Activated B cell treated with CpG ODN at 0.5 μM for 24 hours (primary cell): ENCODE data around the gene SLC39A8. TPM values are rescaled to one million over a fixed set of nuclear protein-coding genes. Genes with fewer than 3 reads are reported as not detected.

Experiments
- ATAC-seq: fragments of 200-7000 bp; cut with Tn5 transposase; one replicate; pipeline ENCODE4 v1.10.0; 2021; ENCODE audit warnings: low read depth, mild to moderate bottlenecking, moderate library complexity
- CTCF ChIA-PET: fragments of 350-600 bp; sonication (Branson Sonifier 250); formaldehyde crosslinking; loops from one replicate; lab custom pipeline; 2021; ENCODE audit warnings: antibody characterized with exemption; lab: Charles Lee
- POLR2A ChIA-PET: fragments of 350-600 bp; sonication (Branson Sonifier 250); formaldehyde crosslinking; loops from one replicate; lab custom pipeline; 2021; ENCODE audit warnings: antibody characterized with exemption; lab: Charles Lee
- DNase-seq: peaks from one replicate; pipeline ENCODE4 v3.0.0; 2022
- H3K27ac Mint-ChIP-seq: one replicate; pipeline ENCODE4 v1.8.0; 2020; ENCODE audit warnings: mixed read lengths
- H3K27me3 Mint-ChIP-seq: one replicate; pipeline ENCODE4 v1.8.0; 2021; ENCODE audit warnings: mixed read lengths
- H3K36me3 Mint-ChIP-seq: one replicate; pipeline ENCODE4 v1.8.0; 2021; ENCODE audit warnings: low read depth, mixed read lengths
- H3K4me1 Mint-ChIP-seq: one replicate; pipeline ENCODE4 v1.8.0; 2021; ENCODE audit warnings: mixed read lengths
- H3K4me3 Mint-ChIP-seq: one replicate; pipeline ENCODE4 v1.8.0; 2020; ENCODE audit warnings: mild to moderate bottlenecking, mixed read lengths
- H3K9me3 Mint-ChIP-seq: one replicate; pipeline ENCODE4 v1.8.0; 2020; ENCODE audit warnings: mixed read lengths
- intact Hi-C: fragments of 100-400 bp; cut with micrococcal nuclease; formaldehyde crosslinking; loops from one replicate; pipeline ENCODE4 v1.15.1; 2024
- total RNA-seq: library from RNA; stranded (reverse); gene quantifications from 2 replicates; pipeline ENCODE4 v1.2.3, GENCODE V29; 2022
- TF ChIP-seq, protein P1 (sequence below): fragments of 200-600 bp; IDR thresholded peaks from one replicate; pipeline ENCODE4 v1.8.0; 2022; ENCODE audit warnings: antibody characterized with exemption, mild to moderate bottlenecking

The SLC39A8 gene
- total RNA-seq, 1 donor from 2014 or later: 17.9 TPM

DNA sequence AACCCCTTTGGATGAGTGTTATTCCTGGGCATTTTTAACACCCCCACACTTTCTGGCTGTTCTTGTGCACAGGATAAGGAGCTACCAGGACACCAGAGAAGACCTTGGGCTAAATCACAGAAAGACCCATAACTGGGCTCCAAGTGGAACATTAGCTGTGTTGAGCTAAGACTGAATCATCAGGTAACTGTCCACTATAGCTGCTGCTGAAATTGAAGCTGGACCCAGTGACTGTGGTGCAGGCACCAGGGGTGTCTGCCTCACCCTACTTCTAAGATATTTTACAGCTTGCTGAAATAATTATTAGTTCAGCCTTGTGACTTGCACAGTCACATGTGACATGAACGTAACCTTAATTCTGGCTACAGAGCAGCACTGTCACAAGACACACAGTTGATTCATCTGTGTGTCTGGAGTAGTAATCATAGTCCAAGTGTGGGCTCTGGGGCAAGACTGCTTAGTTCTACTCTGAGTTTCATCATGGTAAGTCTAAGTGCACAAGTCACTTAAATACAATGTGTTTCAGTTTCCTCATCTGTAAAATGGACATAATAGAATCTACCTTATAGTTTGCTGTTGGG lies 127.4 kb downstream of the SLC39A8 start:
- H3K4me1 Mint-ChIP-seq: no peaks in the 10 kb centered on the region
- CTCF ChIA-PET: no interaction called here
- no peaks in the 10 kb centered on the region for H3K9me3 Mint-ChIP-seq
- DNase-seq: no peak
- TF ChIP-seq, protein P1, sequence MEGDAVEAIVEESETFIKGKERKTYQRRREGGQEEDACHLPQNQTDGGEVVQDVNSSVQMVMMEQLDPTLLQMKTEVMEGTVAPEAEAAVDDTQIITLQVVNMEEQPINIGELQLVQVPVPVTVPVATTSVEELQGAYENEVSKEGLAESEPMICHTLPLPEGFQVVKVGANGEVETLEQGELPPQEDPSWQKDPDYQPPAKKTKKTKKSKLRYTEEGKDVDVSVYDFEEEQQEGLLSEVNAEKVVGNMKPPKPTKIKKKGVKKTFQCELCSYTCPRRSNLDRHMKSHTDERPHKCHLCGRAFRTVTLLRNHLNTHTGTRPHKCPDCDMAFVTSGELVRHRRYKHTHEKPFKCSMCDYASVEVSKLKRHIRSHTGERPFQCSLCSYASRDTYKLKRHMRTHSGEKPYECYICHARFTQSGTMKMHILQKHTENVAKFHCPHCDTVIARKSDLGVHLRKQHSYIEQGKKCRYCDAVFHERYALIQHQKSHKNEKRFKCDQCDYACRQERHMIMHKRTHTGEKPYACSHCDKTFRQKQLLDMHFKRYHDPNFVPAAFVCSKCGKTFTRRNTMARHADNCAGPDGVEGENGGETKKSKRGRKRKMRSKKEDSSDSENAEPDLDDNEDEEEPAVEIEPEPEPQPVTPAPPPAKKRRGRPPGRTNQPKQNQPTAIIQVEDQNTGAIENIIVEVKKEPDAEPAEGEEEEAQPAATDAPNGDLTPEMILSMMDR: no peak
- no peak for ATAC-seq
- peaks cover 10% of the 10 kb centered on the region for H3K27me3 Mint-ChIP-seq
- no peaks in the 10 kb centered on the region for H3K36me3 Mint-ChIP-seq
- POLR2A ChIA-PET: no interaction called here
- no peak overlapping the region for H3K4me3 Mint-ChIP-seq
- intact Hi-C loops: no loop called here
- H3K27ac Mint-ChIP-seq: no peak overlapping the region

DNA sequence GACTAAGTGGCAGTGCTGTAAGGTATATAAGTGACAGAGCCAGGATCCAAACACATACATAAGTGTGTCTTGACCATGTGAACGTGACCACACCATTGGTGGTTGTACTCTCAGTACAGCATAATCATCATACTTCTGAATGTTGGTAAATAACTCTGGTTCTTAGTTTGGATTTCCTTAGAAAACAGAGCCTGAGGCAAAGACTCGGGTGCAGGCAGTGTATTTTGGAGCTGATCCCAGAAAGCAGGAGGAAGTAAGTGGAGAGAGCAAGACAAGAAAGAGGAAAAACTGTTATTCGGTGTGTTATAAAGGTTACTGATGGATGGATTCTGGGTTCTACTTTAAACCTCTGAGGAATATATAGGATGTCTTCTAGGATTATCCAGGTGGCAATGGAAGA lies 127.9 kb downstream of the SLC39A8 start:
- peaks cover 10% of the 10 kb centered on the region for H3K27me3 Mint-ChIP-seq
- CTCF ChIA-PET: no interaction called here
- intact Hi-C loops: no loop called here

DNA sequence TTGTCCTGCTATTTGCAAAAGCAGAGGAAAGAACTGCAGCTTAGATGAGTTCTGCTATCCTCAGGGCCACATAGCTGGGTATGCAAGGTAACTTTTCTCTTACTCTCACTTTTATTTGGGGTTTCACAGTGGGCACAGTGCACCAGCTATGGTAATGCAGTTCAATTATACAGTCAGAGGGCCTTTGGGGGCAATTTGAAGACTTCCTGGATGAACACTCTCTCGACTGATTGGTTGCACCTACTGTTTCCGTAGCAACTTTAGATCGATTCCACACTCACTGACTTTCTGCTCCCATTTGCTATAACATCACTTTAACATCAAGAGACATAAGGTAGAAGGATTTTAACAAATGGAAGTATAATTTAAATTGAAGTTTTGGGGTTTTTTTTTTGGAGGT lies 128.6 kb downstream of the SLC39A8 start:
- Mint-ChIP-seq H3K4me3 (no peak overlapping the region), H3K27me3 (peaks cover 10% of the 10 kb centered on the region), H3K4me1 (no peaks in the 10 kb centered on the region), H3K36me3 (no peaks in the 10 kb centered on the region), H3K9me3 (no peaks in the 10 kb centered on the region), H3K27ac (no peak overlapping the region)
- ChIA-PET CTCF (no interaction called here), POLR2A (no interaction called here)
- TF ChIP-seq, protein P1: no peak
- DNase-seq (no peak), ATAC-seq (no peak)
- intact Hi-C loops: no loop called here

More for the DNA sequence above, 127.9 kb downstream of the SLC39A8 start:
- ATAC-seq: no peak
- DNase-seq: no peak
- TF ChIP-seq, protein P1: no peak
- no peaks in the 10 kb centered on the region for H3K36me3 Mint-ChIP-seq
- H3K4me1 Mint-ChIP-seq: no peaks in the 10 kb centered on the region
- no peak overlapping the region for H3K27ac Mint-ChIP-seq
- no peaks in the 10 kb centered on the region for H3K9me3 Mint-ChIP-seq
- POLR2A ChIA-PET: no interaction called here
- no peak overlapping the region for H3K4me3 Mint-ChIP-seq

DNA sequence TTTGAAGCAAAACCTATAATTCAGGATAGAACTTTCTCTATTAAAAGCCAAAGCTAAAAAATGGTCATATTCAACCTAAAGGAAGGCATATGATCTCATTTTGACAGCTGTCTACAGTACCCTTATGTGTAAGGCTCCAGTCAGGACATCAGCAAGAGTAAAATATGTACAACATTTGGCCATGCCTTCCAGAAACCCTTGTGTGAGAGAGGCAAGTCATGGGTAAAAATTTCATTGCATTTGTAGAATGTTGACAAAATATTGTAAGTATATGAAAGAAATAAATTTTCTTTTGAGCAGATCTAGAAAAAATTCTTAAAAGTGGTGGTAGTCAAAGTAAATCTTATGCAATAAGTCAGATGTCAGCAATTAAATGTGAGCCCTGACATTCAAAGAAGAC lies 132.3 kb downstream of the SLC39A8 start:
- Mint-ChIP-seq H3K4me3 (no peak overlapping the region), H3K9me3 (no peaks in the 10 kb centered on the region), H3K27ac (no peak overlapping the region), H3K36me3 (no peaks in the 10 kb centered on the region), H3K4me1 (no peaks in the 10 kb centered on the region), H3K27me3 (peaks cover 14% of the 10 kb centered on the region)
- POLR2A ChIA-PET: no interaction called here
- TF ChIP-seq, protein P1: no peak
- DNase-seq: no peak
- intact Hi-C loops: no loop called here
- ATAC-seq: no peak
- CTCF ChIA-PET: no interaction called here

Other genes with a start within 250 kb of the SLC39A8 start
- gene NFKB1, start 155.9 kb upstream of the SLC39A8 start, total RNA-seq: 274 and 308 TPM in 2 replicates